WTC11 (cell line): ENCODE results near the gene LIPT1.

Experiments used
- ATF1 ChIP-seq: sonication (generic); formaldehyde crosslinking; IDR thresholded peaks from 2 replicates; pipeline ENCODE4 v1.8.1; 2023; ENCODE audit warnings: mild to moderate bottlenecking, moderate library complexity, missing genetic modification reagents
- ATF3 ChIP-seq: sonication (generic); formaldehyde crosslinking; conservative IDR thresholded peaks from 2 replicates; pipeline ENCODE4 v1.8.1; 2022; ENCODE audit warnings: mild to moderate bottlenecking, missing genetic modification reagents
- FOXP1 ChIP-seq: sonication (generic); formaldehyde crosslinking; IDR thresholded peaks from 2 replicates; pipeline ENCODE4 v1.8.0; 2022; ENCODE audit warnings: missing genetic modification reagents, mild to moderate bottlenecking, moderate library complexity, borderline replicate concordance
- KAT7 ChIP-seq: sonication (generic); formaldehyde crosslinking; IDR thresholded peaks from 2 replicates; pipeline ENCODE4 v1.8.1; 2023; ENCODE audit warnings: missing genetic modification reagents, mild to moderate bottlenecking, borderline replicate concordance
- MAX ChIP-seq: sonication (generic); formaldehyde crosslinking; IDR thresholded peaks from 2 replicates; pipeline ENCODE4 v1.8.0; 2022; ENCODE audit warnings: mild to moderate bottlenecking, missing genetic modification reagents
- SMAD4 ChIP-seq: sonication (generic); formaldehyde crosslinking; IDR thresholded peaks from 2 replicates; pipeline ENCODE4 v1.8.0; 2022; ENCODE audit warnings: mild to moderate bottlenecking, missing genetic modification reagents
- SP1 ChIP-seq: sonication (generic); formaldehyde crosslinking; conservative IDR thresholded peaks from 2 replicates; pipeline ENCODE4 v1.8.1; 2022; ENCODE audit warnings: missing genetic modification reagents
- ZNF232 ChIP-seq: sonication (generic); formaldehyde crosslinking; IDR thresholded peaks from 2 replicates; pipeline ENCODE4 v1.8.0; 2022; ENCODE audit warnings: mild to moderate bottlenecking, missing genetic modification reagents
- TF ChIP-seq, protein P1 (sequence below): sonication (generic); formaldehyde crosslinking; IDR thresholded peaks from 2 replicates; pipeline ENCODE4 v1.8.1; 2022; ENCODE audit warnings: missing genetic modification reagents, borderline replicate concordance
- TF ChIP-seq, protein P2 (sequence below): fragments of 200-600 bp; IDR thresholded peaks from 2 replicates; pipeline ENCODE4 v1.8.0; 2022; ENCODE audit warnings: antibody characterized with exemption

DNA sequence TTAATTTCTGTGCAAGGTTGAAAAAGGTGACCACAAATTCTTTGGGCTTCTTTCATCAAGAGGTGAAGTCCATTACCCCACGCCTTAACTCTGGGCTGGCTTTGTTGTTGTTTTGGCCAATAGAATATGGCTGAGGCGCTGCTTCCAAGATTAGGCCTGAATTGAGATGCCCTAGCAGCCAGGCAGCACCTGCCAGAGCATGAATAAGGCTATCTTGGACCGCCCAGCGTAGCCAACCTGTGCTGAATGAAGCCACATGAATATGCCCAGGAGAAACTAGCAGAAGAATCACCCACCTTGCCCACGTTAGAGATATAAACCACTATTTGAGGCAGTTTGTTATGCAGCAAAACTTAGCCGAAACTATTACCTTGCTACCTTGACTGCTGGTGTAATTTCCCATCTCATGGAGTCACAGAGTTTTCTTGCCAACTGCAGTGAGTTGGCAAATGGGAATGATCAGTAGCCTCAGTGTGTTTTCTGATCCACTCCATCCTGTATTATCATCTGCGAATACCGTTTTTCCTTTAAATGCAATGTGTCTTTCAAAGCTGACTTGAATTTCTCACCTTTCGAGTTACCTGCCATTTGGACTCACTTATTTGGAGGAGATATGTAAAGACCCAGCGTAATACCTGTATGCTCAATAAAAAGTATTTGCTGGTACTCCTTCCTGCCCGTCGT, 704 bp upstream of the LIPT1 start:
- TF ChIP-seq, protein P1, sequence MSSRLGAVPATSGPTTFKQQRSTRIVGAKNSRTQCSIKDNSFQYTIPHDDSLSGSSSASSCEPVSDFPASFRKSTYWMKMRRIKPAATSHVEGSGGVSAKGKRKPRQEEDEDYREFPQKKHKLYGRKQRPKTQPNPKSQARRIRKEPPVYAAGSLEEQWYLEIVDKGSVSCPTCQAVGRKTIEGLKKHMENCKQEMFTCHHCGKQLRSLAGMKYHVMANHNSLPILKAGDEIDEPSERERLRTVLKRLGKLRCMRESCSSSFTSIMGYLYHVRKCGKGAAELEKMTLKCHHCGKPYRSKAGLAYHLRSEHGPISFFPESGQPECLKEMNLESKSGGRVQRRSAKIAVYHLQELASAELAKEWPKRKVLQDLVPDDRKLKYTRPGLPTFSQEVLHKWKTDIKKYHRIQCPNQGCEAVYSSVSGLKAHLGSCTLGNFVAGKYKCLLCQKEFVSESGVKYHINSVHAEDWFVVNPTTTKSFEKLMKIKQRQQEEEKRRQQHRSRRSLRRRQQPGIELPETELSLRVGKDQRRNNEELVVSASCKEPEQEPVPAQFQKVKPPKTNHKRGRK (CRISPR knock-in tag) = no peak
- TF ChIP-seq, protein P2, sequence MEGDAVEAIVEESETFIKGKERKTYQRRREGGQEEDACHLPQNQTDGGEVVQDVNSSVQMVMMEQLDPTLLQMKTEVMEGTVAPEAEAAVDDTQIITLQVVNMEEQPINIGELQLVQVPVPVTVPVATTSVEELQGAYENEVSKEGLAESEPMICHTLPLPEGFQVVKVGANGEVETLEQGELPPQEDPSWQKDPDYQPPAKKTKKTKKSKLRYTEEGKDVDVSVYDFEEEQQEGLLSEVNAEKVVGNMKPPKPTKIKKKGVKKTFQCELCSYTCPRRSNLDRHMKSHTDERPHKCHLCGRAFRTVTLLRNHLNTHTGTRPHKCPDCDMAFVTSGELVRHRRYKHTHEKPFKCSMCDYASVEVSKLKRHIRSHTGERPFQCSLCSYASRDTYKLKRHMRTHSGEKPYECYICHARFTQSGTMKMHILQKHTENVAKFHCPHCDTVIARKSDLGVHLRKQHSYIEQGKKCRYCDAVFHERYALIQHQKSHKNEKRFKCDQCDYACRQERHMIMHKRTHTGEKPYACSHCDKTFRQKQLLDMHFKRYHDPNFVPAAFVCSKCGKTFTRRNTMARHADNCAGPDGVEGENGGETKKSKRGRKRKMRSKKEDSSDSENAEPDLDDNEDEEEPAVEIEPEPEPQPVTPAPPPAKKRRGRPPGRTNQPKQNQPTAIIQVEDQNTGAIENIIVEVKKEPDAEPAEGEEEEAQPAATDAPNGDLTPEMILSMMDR = no peak
- TF ChIP-seq FOXP1 (CRISPR knock-in tag) (no peak), SP1 (CRISPR knock-in tag) (no peak), ZNF232 (CRISPR knock-in tag) (no peak), ATF1 (CRISPR knock-in tag) (no peak), MAX (no peak), SMAD4 (CRISPR knock-in tag) (no peak), KAT7 (no peak), ATF3 (CRISPR knock-in tag) (no peak)
